H9 (cell line): Measurements from ENCODE around the gene CADPS2. TPM values are rescaled to one million over a fixed set of nuclear protein-coding genes. Genes with fewer than 3 reads are reported as not detected.

Experiments
- DNase-seq: peaks from one replicate; pipeline ENCODE4 v3.0.0-alpha.2; 2017
- H2AFZ ChIP-seq: one replicate; pipeline ENCODE4 v1.6.1; 2013; ENCODE audit warnings: mild to moderate bottlenecking, low read length, control low read depth, moderate library complexity
- H2AK5ac ChIP-seq: 2 replicates; pipeline ENCODE4 v1.6.1; 2013; ENCODE audit warnings: low read length, control low read depth, mixed read lengths; ENCODE audit not compliant: insufficient read length
- H2BK120ac ChIP-seq: one replicate; pipeline ENCODE4 v1.6.1; 2013; ENCODE audit warnings: low read depth, mild to moderate bottlenecking, low read length, control low read depth, inconsistent platforms; ENCODE audit not compliant: poor library complexity, severe bottlenecking
- H2BK12ac ChIP-seq: 2 replicates; pipeline ENCODE4 v1.6.1; 2013; ENCODE audit warnings: low read length, control low read depth, mixed read lengths, low read depth; ENCODE audit not compliant: insufficient read length
- H2BK15ac ChIP-seq: 2 replicates; pipeline ENCODE4 v1.6.1; 2013; ENCODE audit warnings: low read depth, low read length, control low read depth
- H2BK20ac ChIP-seq: one replicate; pipeline ENCODE4 v1.6.1; 2013; ENCODE audit warnings: low read depth, mild to moderate bottlenecking, low read length, control low read depth, inconsistent platforms; ENCODE audit not compliant: poor library complexity, severe bottlenecking
- H2BK5ac ChIP-seq: 2 replicates; pipeline ENCODE4 v1.6.1; 2013; ENCODE audit warnings: low read length, control low read depth, mixed read lengths; ENCODE audit not compliant: insufficient read length
- H3K14ac ChIP-seq: 2 replicates; pipeline ENCODE4 v1.6.1; 2013; ENCODE audit warnings: low read length, control low read depth; ENCODE audit not compliant: insufficient read depth
- H3K18ac ChIP-seq: 2 replicates; pipeline ENCODE4 v1.6.1; 2013; ENCODE audit warnings: low read depth, mild to moderate bottlenecking, mixed read lengths, low read length, control low read depth; ENCODE audit not compliant: insufficient read length
- H3K23ac ChIP-seq: 2 replicates; pipeline ENCODE4 v1.6.1; 2013; ENCODE audit warnings: low read length, control low read depth, mixed read lengths, low read depth; ENCODE audit not compliant: insufficient read length
- H3K23me2 ChIP-seq: 2 replicates; pipeline ENCODE4 v1.6.1; 2013; ENCODE audit warnings: low read depth, mild to moderate bottlenecking, mixed read lengths, low read length, control low read depth; ENCODE audit not compliant: insufficient read length, poor library complexity, severe bottlenecking
- H3K27ac ChIP-seq: 2 replicates; pipeline ENCODE4 v1.5.1; 2013; ENCODE audit warnings: low read length, control low read depth, mixed read lengths, low read depth; ENCODE audit not compliant: insufficient read length
- H3K27me3 ChIP-seq: 2 replicates; pipeline ENCODE4 v1.6.1; 2013; ENCODE audit warnings: low read length, control low read depth, inconsistent platforms; ENCODE audit not compliant: insufficient read depth
- H3K4ac ChIP-seq: 2 replicates; pipeline ENCODE4 v1.6.1; 2013; ENCODE audit warnings: low read depth, mild to moderate bottlenecking, control low read depth, inconsistent platforms, low read length, moderate library complexity
- H3K4me1 ChIP-seq: 2 replicates; pipeline ENCODE4 v1.6.1; 2013; ENCODE audit warnings: low read length, control low read depth, inconsistent platforms; ENCODE audit not compliant: insufficient read depth
- H3K4me2 ChIP-seq: 2 replicates; pipeline ENCODE4 v1.6.1; 2013; ENCODE audit warnings: low read length, control low read depth, mixed read lengths; ENCODE audit not compliant: insufficient read length, insufficient read depth
- H3K56ac ChIP-seq: 2 replicates; pipeline ENCODE4 v1.6.1; 2013; ENCODE audit warnings: low read depth, mild to moderate bottlenecking, mixed read lengths, low read length, control low read depth; ENCODE audit not compliant: insufficient read length
- H3K79me1 ChIP-seq: 2 replicates; pipeline ENCODE4 v1.6.1; 2013; ENCODE audit warnings: low read depth, mild to moderate bottlenecking, moderate library complexity, low read length, control low read depth, inconsistent platforms; ENCODE audit not compliant: insufficient read depth, poor library complexity, severe bottlenecking
- H3K79me2 ChIP-seq: 2 replicates; pipeline ENCODE4 v1.6.1; 2013; ENCODE audit warnings: low read length, control low read depth, inconsistent platforms; ENCODE audit not compliant: insufficient read depth
- H3K9ac ChIP-seq: 2 replicates; pipeline ENCODE4 v1.6.1; 2013; ENCODE audit warnings: low read length, control low read depth, mixed read lengths; ENCODE audit not compliant: insufficient read length; ENCODE audit errors: extremely low read depth
- H3K9me3 ChIP-seq: one replicate; pipeline ENCODE4 v1.6.1; 2013; ENCODE audit warnings: low read depth, low read length, inconsistent platforms; ENCODE audit not compliant: control insufficient read depth
- H3T11ph ChIP-seq: one replicate; pipeline ENCODE4 v1.6.1; 2013; ENCODE audit warnings: mild to moderate bottlenecking, low read length, control low read depth, inconsistent platforms
- H4K20me1 ChIP-seq: one replicate; pipeline ENCODE4 v1.6.1; 2013; ENCODE audit not compliant: control insufficient read depth, insufficient read length, insufficient read depth
- H4K5ac ChIP-seq: 2 replicates; pipeline ENCODE4 v1.6.1; 2013; ENCODE audit warnings: low read depth, mild to moderate bottlenecking, mixed read lengths, low read length, control low read depth; ENCODE audit not compliant: insufficient read length
- H4K8ac ChIP-seq: replicated peaks from 2 replicates; pipeline ENCODE4 v1.6.1; 2013; ENCODE audit warnings: low read length, control low read depth, mixed read lengths, low read depth; ENCODE audit not compliant: insufficient read length
- H4K91ac ChIP-seq: 2 replicates; pipeline ENCODE4 v1.6.1; 2013; ENCODE audit warnings: low read depth, mild to moderate bottlenecking, moderate library complexity, mixed read lengths, low read length, control low read depth; ENCODE audit not compliant: insufficient read length
- H3K27ac Mint-ChIP-seq, 3 experiments: 2 replicates in 2 of 3; 3 replicates in 1 of 3; pipeline ENCODE4 v1.8.0; 2020 to 2021; ENCODE audit warnings: mixed read lengths in 3 of 3, mild to moderate bottlenecking in 1 of 3, moderate library complexity in 1 of 3
- H3K27me3 Mint-ChIP-seq: 2 replicates; pipeline ENCODE4 v1.8.0; 2021; ENCODE audit warnings: low read depth, mild to moderate bottlenecking, moderate library complexity, mixed read lengths
- H3K36me3 Mint-ChIP-seq, 3 experiments: 2 replicates in 2 of 3; 3 replicates in 1 of 3; pipeline ENCODE4 v1.8.0; 2020 to 2021; ENCODE audit warnings: low read depth in 3 of 3, mixed read lengths in 3 of 3; ENCODE audit not compliant: insufficient read depth in 1 of 3
- H3K4me1 Mint-ChIP-seq, 2 experiments: 2 replicates each; pipeline ENCODE4 v1.8.0; 2020; ENCODE audit warnings: mixed read lengths in 2 of 2
- H3K4me3 Mint-ChIP-seq, 2 experiments: 2 replicates in 1 of 2; 3 replicates in 1 of 2; pipeline ENCODE4 v1.8.0; 2020 to 2021; ENCODE audit warnings: mild to moderate bottlenecking in 2 of 2, mixed read lengths in 2 of 2, moderate library complexity in 1 of 2
- H3K9me3 Mint-ChIP-seq, 2 experiments: 2 replicates in 1 of 2; 3 replicates in 1 of 2; pipeline ENCODE4 v1.8.0; 2020; ENCODE audit warnings: mild to moderate bottlenecking in 2 of 2, mixed read lengths in 2 of 2, moderate library complexity in 1 of 2
- CTCF ChIP-seq: fragments of 200-600 bp; sonication (generic); conservative IDR thresholded peaks from 3 replicates; pipeline ENCODE4 v1.8.0; 2021; ENCODE audit warnings: antibody characterized with exemption, mild to moderate bottlenecking
- WGBS: extraction: QIAGEN DNeasy Blood & Tissue Kit; methylation state at CpG from one replicate; pipeline ENCODE4 v1.1.7; 2013; ENCODE audit warnings: missing lambda C conversion rate, low lambda C conversion rate, mixed read lengths; ENCODE audit not compliant: insufficient read length; ENCODE audit errors: extremely low coverage; 5-methylcytosine and 5-hydroxymethylcytosine counted together
- total RNA-seq: library from RNA; stranded (reverse); gene quantifications from 2 replicates; pipeline ENCODE4 v1.2.1, GENCODE V29; 2021

Gene CADPS2
- total RNA-seq, 1 experiment from 2014 or later: 7.1 TPM

GRCh38 chr7:122896509-122896908 is 10.2 kb upstream of the CADPS2 start:
- no peaks in the 10 kb centered on the region for H3K27me3 ChIP-seq
- H3K4me1 Mint-ChIP-seq: no peaks in the 10 kb centered on the region
- no peaks in the 10 kb centered on the region for H3K79me2 ChIP-seq
- no peaks in the 10 kb centered on the region for H3K27me3 Mint-ChIP-seq
- no peak overlapping the region for H2BK20ac ChIP-seq
- H3K9me3 Mint-ChIP-seq: peaks cover 0 to 3% of the 10 kb centered on the region in 2 experiments; a peak in 2 of 5 replicates
- H3K79me1 ChIP-seq: no peaks in the 10 kb centered on the region
- no peaks in the 10 kb centered on the region for H3K23me2 ChIP-seq
- H3K9ac ChIP-seq: no peak overlapping the region
- H3T11ph ChIP-seq: no peak overlapping the region
- H4K20me1 ChIP-seq: no peaks in the 10 kb centered on the region
- no peak overlapping the region for H2AK5ac ChIP-seq
- no peak overlapping the region for H3K23ac ChIP-seq
- no peak overlapping the region for H3K4me3 Mint-ChIP-seq
- H4K91ac ChIP-seq: no peak overlapping the region
- H3K9me3 ChIP-seq: no peaks in the 10 kb centered on the region
- H4K8ac ChIP-seq: no peak overlapping the region
- no peak overlapping the region for H3K56ac ChIP-seq
- no peak overlapping the region for H3K18ac ChIP-seq
- no CpG with 5 or more reads among the region's 2 CpGs for WGBS
- H3K36me3 Mint-ChIP-seq: no peaks in the 10 kb centered on the region; a peak in 2 of 7 replicates
- no peak overlapping the region for H2BK120ac ChIP-seq
- H4K5ac ChIP-seq: no peak overlapping the region
- TF ChIP-seq CTCF: no peak
- no peak overlapping the region for H3K27ac ChIP-seq
- no peak overlapping the region for H2AFZ ChIP-seq
- DNase-seq: no peak
- no peak overlapping the region for H3K14ac ChIP-seq
- H3K4ac ChIP-seq: no peak overlapping the region
- H2BK15ac ChIP-seq: no peak overlapping the region
- no peak overlapping the region for H2BK12ac ChIP-seq
- H3K27ac Mint-ChIP-seq: no peak overlapping the region
- H3K4me1 ChIP-seq: no peaks in the 10 kb centered on the region
- no peak overlapping the region for H3K4me2 ChIP-seq
- no peak overlapping the region for H2BK5ac ChIP-seq
